HG03066 (cell line): ENCODE measurements around the gene LARGE2.

ENCODE experiments used
- ATAC-seq: cut with Tn5 transposase; IDR thresholded peaks from one replicate; pipeline ENCODE4 v1.9.1; 2021; ENCODE audit warnings: low read depth; ENCODE audit not compliant: unreplicated experiment

Gene LARGE2

DNA sequence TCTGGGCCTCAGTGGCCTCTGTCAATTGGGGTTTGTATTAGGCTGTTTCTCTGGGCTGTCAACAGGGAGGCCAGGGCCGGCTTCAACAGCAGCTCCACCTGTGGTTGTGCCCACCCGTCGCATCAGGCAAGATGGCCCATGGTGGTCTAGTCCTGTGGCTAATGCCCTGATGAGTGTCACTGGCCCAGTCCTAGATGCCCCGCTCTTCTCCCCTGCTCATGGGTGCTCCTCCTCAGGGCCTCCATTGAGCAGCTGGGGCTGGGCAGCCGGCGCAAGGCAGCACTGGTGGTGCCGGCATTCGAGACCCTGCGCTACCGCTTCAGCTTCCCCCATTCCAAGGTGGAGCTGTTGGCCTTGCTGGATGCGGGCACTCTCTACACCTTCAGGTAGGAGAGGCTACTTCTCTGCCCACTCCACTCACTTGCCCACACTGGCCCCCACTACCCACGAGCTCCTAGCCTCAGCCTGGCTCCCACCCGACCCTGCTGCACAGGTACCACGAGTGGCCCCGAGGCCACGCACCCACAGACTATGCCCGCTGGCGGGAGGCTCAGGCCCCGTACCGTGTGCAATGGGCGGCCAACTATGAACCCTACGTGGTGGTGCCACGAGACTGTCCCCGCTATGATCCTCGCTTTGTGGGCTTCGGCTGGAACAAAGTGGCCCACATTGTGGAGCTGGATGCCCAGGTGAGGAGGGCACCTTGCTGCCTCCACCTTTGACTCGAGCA lies 5.4 kb downstream of the LARGE2 start:
- no peak for ATAC-seq

DNA sequence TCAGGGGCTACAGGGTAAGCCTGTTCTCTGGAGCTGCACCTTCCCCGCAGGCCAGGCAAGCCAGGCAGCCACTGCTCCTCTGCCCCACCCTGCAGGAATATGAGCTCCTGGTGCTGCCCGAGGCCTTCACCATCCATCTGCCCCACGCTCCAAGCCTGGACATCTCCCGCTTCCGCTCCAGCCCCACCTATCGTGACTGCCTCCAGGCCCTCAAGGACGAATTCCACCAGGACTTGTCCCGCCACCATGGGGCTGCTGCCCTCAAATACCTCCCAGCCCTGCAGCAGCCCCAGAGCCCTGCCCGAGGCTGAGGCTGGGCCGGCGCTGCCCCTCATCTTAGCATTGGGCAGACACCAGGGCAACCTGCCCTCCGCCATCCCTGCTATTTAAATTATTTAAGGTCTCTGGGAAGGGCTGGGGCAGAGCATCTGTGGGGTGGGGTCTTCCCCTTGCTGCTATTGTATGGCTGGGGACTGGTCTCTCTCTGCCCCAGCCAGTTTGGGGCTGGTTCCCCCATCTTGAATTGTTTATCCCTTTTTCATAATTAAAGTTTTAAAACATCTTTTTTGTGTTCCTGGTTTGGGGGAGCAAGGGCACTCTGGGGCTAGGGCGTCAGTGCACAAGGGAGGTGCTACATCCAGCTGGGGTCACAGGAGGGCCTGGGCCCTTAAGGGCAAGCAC lies 6.2 kb downstream of the LARGE2 start:
- ATAC-seq = no peak

- ATAC-seq = no peak
Observed at GRCh38 chr11:45929486-45930030, 7.1 kb downstream of the LARGE2 start.

DNA sequence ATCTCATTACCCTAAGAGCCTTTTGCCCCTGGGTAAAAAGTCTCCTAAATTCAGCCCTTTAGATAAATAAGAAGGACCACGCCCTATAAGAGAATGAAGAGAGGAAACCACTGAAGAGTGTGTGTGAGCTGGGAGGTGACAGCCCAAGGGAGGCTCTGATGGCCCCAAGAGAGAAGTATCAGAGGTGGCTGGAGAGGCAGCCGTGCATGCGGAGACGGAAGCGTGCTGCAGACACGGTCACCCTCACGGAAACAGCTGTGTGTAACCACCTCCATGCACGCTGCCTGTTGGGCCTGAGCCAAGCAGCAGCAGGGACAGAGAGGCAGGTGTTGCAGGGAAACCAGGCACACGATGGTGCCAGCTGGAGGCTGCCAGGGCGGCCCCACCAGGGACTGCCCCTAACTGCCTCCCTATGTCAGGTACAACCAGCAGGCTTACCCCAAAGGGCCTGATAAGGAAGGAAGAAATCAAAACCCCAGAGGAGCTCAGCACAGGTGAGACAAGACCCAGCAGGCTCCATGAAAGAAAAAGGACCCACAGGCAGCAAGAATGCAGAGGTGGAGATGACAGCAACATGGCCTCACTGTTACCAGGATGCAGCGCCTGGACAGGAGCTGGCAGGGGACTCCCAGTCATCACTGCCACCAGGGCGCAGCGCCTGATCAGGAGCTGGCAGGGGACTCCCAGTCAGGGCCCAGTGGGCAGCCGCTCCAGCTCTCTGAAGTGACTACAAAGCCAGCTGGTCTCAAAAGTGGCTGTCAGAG lies 7.8 kb downstream of the LARGE2 start:
- ATAC-seq = peak; percentile 91

GRCh38 chr11:45930951-45931570 lies 8.6 kb downstream of the LARGE2 start:
- ATAC-seq = no peak

DNA sequence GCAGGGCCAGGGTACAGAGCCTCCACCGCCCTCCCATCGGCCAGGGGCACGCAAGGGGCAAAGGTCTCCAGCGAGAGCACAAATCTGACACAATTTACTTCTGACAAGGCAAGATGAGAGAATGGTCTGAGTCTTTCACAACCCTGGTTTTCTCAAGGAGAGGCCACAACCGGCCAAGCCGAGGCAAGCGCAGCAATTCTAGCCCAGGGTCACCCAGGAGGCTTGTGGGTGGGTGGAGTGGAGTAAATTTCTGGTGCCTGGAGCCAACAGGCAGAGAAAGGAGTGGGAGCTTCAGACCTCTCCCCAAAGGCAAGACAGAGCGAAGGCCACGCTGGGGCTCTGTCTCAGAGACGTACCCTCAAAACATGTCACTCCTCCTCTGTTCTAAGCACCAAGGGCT lies 9.3 kb downstream of the LARGE2 start:
- no peak for ATAC-seq

DNA sequence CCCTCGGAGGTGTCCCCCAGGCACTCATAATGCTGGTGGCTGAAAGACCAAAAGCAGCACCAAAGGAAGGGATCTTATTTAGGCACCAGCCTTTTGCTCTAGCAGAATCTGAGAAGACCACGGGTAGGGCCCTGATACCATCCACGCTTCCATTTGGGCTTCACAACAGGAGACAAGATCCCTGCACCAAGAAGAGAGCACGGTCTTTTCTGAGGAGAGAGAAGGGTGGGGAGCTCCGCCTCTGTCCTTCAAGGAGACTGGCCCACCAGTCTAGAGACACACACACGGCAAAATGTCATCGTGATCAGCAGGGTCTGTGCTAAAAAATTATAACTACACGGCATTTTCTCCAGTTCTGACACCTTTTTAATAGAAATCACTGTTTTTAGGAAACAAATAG lies 9.8 kb downstream of the LARGE2 start:
- ATAC-seq = no peak

- no peak for ATAC-seq
Observed at GRCh38 chr11:45933131-45933831, 10.8 kb downstream of the LARGE2 start.

- no peak for ATAC-seq
Observed at GRCh38 chr11:45933846-45934579, 11.6 kb downstream of the LARGE2 start.

GRCh38 chr11:45934580-45935318 lies 12.3 kb downstream of the LARGE2 start:
- no peak for ATAC-seq

- ATAC-seq = no peak
Observed at GRCh38 chr11:45935349-45936064, 13.1 kb downstream of the LARGE2 start.

DNA sequence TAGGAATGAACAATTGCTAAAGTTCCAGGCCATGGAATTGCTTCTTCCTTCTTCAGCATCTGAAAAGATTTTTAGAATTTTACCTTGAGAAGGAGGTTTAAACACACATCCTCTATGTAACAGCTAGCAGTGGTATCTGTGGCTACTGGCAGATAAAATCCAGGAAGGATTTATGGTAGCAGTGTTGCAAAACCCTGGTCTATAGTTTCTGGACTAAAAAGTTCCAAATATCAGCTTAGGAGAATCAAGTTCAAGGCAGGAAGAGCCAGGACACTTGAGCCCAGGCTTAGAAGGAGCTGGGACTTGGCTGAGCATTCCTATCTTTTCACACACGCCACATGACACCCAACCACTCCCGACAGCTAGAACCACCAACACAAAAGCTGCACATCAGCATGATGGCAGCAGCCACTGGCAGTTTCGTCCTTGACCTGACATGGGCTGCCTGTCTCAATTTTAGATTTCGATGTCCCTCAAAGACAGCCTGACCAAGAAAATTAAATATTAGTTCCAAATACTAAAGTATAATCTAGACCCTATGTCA lies 14.1 kb downstream of the LARGE2 start:
- ATAC-seq = no peak

DNA sequence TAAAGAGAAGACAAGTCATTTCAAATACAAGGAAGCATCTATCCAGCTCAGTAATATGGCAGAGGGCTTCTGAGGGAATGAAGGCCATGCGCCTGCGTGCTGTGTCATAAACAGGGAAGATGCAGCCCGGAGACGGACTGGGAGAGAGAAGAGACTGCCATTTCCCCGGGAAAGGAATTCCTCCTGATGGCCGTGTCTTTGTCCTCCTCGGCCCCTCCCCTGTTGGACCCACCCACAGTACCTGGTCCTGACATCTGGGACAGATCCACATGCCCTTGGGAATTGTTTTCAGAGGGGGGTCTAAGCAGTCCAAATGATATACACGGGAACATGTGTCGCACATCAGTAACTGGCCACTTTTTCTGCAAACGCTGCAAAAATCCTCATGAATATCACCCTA lies 15.5 kb downstream of the LARGE2 start:
- ATAC-seq = no peak

- no peak for ATAC-seq
Observed at GRCh38 chr11:45939836-45940235, 17.4 kb downstream of the LARGE2 start.

DNA sequence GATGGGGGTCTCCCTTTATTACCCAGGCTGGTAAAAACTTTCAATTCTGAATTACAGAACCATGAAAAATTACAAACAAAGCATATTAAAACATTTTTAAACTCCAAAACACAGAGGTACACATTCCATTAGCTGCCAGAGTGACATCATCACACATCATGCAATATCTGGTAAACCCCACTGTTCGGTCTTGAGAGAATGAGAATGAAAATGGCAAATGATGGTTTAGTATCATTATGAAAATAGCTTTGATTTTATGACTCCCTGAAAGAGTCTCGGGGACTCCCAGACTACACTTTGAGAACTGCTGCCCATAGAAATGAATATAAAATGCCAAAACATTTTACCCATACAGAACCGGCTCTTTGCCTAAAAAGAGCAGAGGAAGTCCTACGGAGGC lies 18.8 kb downstream of the LARGE2 start:
- no peak for ATAC-seq

- no peak for ATAC-seq
Observed at GRCh38 chr11:45942381-45942780, 19.9 kb downstream of the LARGE2 start.

GRCh38 chr11:45945397-45945999 lies 23.0 kb downstream of the LARGE2 start:
- ATAC-seq = no peak

GRCh38 chr11:45947885-45948284 lies 25.4 kb downstream of the LARGE2 start:
- no peak for ATAC-seq
